ENCODE measurements around the gene HIPK2. TPM values are rescaled to one million over a fixed set of nuclear protein-coding genes. Genes with fewer than 3 reads are reported as not detected.

The HIPK2 gene
- total RNA-seq, 1 donor from 2014 or later, result 75.8 TPM

GRCh38 chr7:139603896-139604295 lies 173.9 kb downstream of the HIPK2 start:
- peaks cover 24% of the 10 kb centered on the region for H3K36me3 Mint-ChIP-seq
- peaks cover 4% of the 10 kb centered on the region for H3K4me1 Mint-ChIP-seq
- peaks cover 4% of the 10 kb centered on the region for H3K9me3 Mint-ChIP-seq
- H3K27me3 Mint-ChIP-seq (ENCODE audit: low read depth), result no peaks in the 10 kb centered on the region
- H3K4me3 Mint-ChIP-seq, result no peak overlapping the region
- DNase-seq (ENCODE audit: low spot score in 2 of 2, unreplicated experiment in 2 of 2), result no peak
- no peak for TF ChIP-seq CTCF (IDR thresholded peaks at IDR 0.05; ENCODE audit: unreplicated experiment)
- H3K27ac Mint-ChIP-seq, result no peak overlapping the region

- H3K9me3 Mint-ChIP-seq, result peaks cover 4% of the 10 kb centered on the region
These were observed 174.5 kb downstream of the HIPK2 start for GRCh38 chr7:139603282-139603681.

GRCh38 chr7:139602143-139602722 lies 175.6 kb downstream of the HIPK2 start:
- no peak for DNase-seq (ENCODE audit: low spot score in 2 of 2, unreplicated experiment in 2 of 2)
- Mint-ChIP-seq H3K27me3 (ENCODE audit: low read depth) (no peaks in the 10 kb centered on the region), H3K9me3 (peaks cover 4% of the 10 kb centered on the region), H3K4me3 (no peak overlapping the region), H3K4me1 (peaks cover 4% of the 10 kb centered on the region), H3K36me3 (peaks cover 25% of the 10 kb centered on the region), H3K27ac (no peak overlapping the region)
- peak; percentile 40 for TF ChIP-seq CTCF (IDR thresholded peaks at IDR 0.05; ENCODE audit: unreplicated experiment)

More at GRCh38 chr7:139603282-139603681, 174.5 kb downstream of the HIPK2 start:
- no peaks in the 10 kb centered on the region for H3K27me3 Mint-ChIP-seq (ENCODE audit: low read depth)
- no peak overlapping the region for H3K27ac Mint-ChIP-seq
- H3K4me1 Mint-ChIP-seq, result peaks cover 4% of the 10 kb centered on the region
- no peak for DNase-seq (ENCODE audit: low spot score in 2 of 2, unreplicated experiment in 2 of 2)
- H3K36me3 Mint-ChIP-seq, result peaks cover 24% of the 10 kb centered on the region
- TF ChIP-seq CTCF (IDR thresholded peaks at IDR 0.05; ENCODE audit: unreplicated experiment), result no peak
- no peak overlapping the region for H3K4me3 Mint-ChIP-seq

- no peaks in the 10 kb centered on the region for H3K9me3 Mint-ChIP-seq
- no peak overlapping the region for H3K4me3 Mint-ChIP-seq
- TF ChIP-seq CTCF (IDR thresholded peaks at IDR 0.05; ENCODE audit: unreplicated experiment), result no peak
- no peaks in the 10 kb centered on the region for H3K27me3 Mint-ChIP-seq (ENCODE audit: low read depth)
- no peak for DNase-seq (ENCODE audit: low spot score in 2 of 2, unreplicated experiment in 2 of 2)
- peaks cover 4% of the 10 kb centered on the region for H3K4me1 Mint-ChIP-seq
- H3K27ac Mint-ChIP-seq, result no peak overlapping the region
- peaks cover 21% of the 10 kb centered on the region for H3K36me3 Mint-ChIP-seq
These were observed 176.6 kb downstream of the HIPK2 start for GRCh38 chr7:139601176-139601575.

- H3K4me3 Mint-ChIP-seq, result no peak overlapping the region
- no peak for TF ChIP-seq CTCF (IDR thresholded peaks at IDR 0.05; ENCODE audit: unreplicated experiment)
- peaks cover 21% of the 10 kb centered on the region for H3K36me3 Mint-ChIP-seq
- H3K27me3 Mint-ChIP-seq (ENCODE audit: low read depth), result no peaks in the 10 kb centered on the region
- H3K9me3 Mint-ChIP-seq, result no peaks in the 10 kb centered on the region
- H3K27ac Mint-ChIP-seq, result no peak overlapping the region
- DNase-seq (ENCODE audit: low spot score in 2 of 2, unreplicated experiment in 2 of 2), result no peak
- H3K4me1 Mint-ChIP-seq, result peaks cover 4% of the 10 kb centered on the region
These were observed 177.5 kb downstream of the HIPK2 start for GRCh38 chr7:139600306-139600705.

- no peak overlapping the region for H3K4me3 Mint-ChIP-seq
- peaks cover 4% of the 10 kb centered on the region for H3K4me1 Mint-ChIP-seq
- no peaks in the 10 kb centered on the region for H3K9me3 Mint-ChIP-seq
- no peaks in the 10 kb centered on the region for H3K27me3 Mint-ChIP-seq (ENCODE audit: low read depth)
- DNase-seq (ENCODE audit: low spot score in 2 of 2, unreplicated experiment in 2 of 2), result no peak
- H3K27ac Mint-ChIP-seq, result peak overlapping the region; percentile 36
- peaks cover 34% of the 10 kb centered on the region for H3K36me3 Mint-ChIP-seq
- TF ChIP-seq CTCF (IDR thresholded peaks at IDR 0.05; ENCODE audit: unreplicated experiment), result no peak
These were observed 179.2 kb downstream of the HIPK2 start for GRCh38 chr7:139598642-139599041.

All from mesothelial cell of epicardium (in vitro differentiated cells).